PFSK-1 (cell line): ENCODE measurements around the gene IDI2.

ENCODE experiments used
- POLR2AphosphoS5 ChIP-seq: IDR thresholded peaks from 2 replicates; pipeline ENCODE4 v1.6.1; 2012; ENCODE audit warnings: low read depth, mild to moderate bottlenecking, control low read depth, low read length, moderate library complexity
- SIN3A ChIP-seq: IDR thresholded peaks from 2 replicates; pipeline ENCODE4 v1.6.1; 2012; ENCODE audit warnings: mild to moderate bottlenecking, low read length, moderate library complexity, borderline replicate concordance; ENCODE audit not compliant: insufficient read depth
- TAF1 ChIP-seq: IDR thresholded peaks from 2 replicates; pipeline ENCODE4 v1.6.1; 2012; ENCODE audit warnings: low read length, control low read depth, borderline replicate concordance; ENCODE audit not compliant: insufficient read depth
- TF ChIP-seq, protein P1 (sequence below), 2 experiments: IDR thresholded peaks; 2 replicates each; pipeline versions ENCODE4 v1.6.1 to v1.8.0; 2011 to 2012; ENCODE audit warnings: low read depth in 2 of 2, low read length in 2 of 2, control low read depth in 1 of 2, inconsistent platforms in 1 of 2, mild to moderate bottlenecking in 1 of 2, moderate library complexity in 1 of 2; ENCODE audit not compliant: insufficient read depth in 1 of 2

DNA sequence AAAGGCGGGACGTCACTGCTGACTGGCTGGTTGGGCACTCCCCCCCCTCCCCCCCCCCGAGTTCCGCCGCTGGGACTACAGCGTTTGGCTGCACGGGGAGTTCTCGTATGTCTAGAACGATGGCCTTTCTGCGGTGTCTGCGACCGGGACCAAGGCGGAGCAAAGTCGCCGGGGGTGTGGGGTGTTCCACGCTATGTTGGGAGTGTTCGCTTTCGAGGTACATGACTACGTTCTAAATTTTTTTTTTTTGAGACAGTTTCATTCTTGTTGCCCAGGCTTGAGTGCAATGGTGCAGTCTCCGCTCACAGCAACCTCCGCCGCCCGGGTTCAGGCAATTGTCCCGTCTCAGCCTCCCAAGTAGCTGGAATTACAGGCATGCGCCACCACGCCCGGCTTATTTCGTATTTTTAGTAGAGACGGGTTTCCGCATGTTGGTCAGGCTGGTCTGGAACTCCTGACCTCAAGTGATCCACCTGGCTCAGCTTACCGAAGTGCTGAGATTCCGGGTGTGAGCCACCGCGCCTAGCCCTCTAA is 23.8 kb upstream of the IDI2 start:
- peak; percentile 8; the same call in 1 of the 2 replicates for TF ChIP-seq POLR2AphosphoS5
- no peak for TF ChIP-seq TAF1
- TF ChIP-seq, protein P1, sequence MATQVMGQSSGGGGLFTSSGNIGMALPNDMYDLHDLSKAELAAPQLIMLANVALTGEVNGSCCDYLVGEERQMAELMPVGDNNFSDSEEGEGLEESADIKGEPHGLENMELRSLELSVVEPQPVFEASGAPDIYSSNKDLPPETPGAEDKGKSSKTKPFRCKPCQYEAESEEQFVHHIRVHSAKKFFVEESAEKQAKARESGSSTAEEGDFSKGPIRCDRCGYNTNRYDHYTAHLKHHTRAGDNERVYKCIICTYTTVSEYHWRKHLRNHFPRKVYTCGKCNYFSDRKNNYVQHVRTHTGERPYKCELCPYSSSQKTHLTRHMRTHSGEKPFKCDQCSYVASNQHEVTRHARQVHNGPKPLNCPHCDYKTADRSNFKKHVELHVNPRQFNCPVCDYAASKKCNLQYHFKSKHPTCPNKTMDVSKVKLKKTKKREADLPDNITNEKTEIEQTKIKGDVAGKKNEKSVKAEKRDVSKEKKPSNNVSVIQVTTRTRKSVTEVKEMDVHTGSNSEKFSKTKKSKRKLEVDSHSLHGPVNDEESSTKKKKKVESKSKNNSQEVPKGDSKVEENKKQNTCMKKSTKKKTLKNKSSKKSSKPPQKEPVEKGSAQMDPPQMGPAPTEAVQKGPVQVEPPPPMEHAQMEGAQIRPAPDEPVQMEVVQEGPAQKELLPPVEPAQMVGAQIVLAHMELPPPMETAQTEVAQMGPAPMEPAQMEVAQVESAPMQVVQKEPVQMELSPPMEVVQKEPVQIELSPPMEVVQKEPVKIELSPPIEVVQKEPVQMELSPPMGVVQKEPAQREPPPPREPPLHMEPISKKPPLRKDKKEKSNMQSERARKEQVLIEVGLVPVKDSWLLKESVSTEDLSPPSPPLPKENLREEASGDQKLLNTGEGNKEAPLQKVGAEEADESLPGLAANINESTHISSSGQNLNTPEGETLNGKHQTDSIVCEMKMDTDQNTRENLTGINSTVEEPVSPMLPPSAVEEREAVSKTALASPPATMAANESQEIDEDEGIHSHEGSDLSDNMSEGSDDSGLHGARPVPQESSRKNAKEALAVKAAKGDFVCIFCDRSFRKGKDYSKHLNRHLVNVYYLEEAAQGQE (IDR thresholded peaks at IDR 0.05; ENCODE audit: insufficient read depth in 1 of 2, low read depth in 2 of 2, low read length in 2 of 2) = no peak
- no peak for TF ChIP-seq SIN3A
